ENCODE data around the gene GFRA4. TPM values are rescaled to one million over a fixed set of nuclear protein-coding genes. Genes with fewer than 3 reads are reported as not detected.

The GFRA4 gene
- total and polyA plus RNA-seq, 2 experiments from 2014 or later: not detected

- no peak for DNase-seq (ENCODE audit: low spot score)
- H2AFZ ChIP-seq: no peak overlapping the region
- no peaks in the 10 kb centered on the region for H3K9me2 ChIP-seq (replicated peaks; ENCODE audit: insufficient read depth)
- no peak overlapping the region for H3K4me2 ChIP-seq
- H3K4me1 ChIP-seq (ENCODE audit: insufficient read depth): peaks cover 6% of the 10 kb centered on the region
- H4K20me1 ChIP-seq (ENCODE audit: insufficient read depth, poor library complexity, severe bottlenecking): no peaks in the 10 kb centered on the region
- no peaks in the 10 kb centered on the region for H3K9me3 ChIP-seq (ENCODE audit: low read depth)
- peaks cover 2% of the 10 kb centered on the region for H3K36me3 ChIP-seq (replicated peaks; ENCODE audit: insufficient read depth, low read depth)
- no peak overlapping the region for H3K4me3 ChIP-seq
- H3K79me2 ChIP-seq: no peaks in the 10 kb centered on the region
- H3K27me3 ChIP-seq: no peaks in the 10 kb centered on the region
- peak overlapping the region; percentile 48 for H3K27ac ChIP-seq
- TF ChIP-seq EZH2phosphoT487 (IDR thresholded peaks at IDR 0.05; ENCODE audit: low read depth, severe bottlenecking, unreplicated experiment) (no peak), EZH2 (IDR thresholded peaks at IDR 0.05; ENCODE audit: borderline replicate concordance) (no peak)
- TF ChIP-seq, protein P1, sequence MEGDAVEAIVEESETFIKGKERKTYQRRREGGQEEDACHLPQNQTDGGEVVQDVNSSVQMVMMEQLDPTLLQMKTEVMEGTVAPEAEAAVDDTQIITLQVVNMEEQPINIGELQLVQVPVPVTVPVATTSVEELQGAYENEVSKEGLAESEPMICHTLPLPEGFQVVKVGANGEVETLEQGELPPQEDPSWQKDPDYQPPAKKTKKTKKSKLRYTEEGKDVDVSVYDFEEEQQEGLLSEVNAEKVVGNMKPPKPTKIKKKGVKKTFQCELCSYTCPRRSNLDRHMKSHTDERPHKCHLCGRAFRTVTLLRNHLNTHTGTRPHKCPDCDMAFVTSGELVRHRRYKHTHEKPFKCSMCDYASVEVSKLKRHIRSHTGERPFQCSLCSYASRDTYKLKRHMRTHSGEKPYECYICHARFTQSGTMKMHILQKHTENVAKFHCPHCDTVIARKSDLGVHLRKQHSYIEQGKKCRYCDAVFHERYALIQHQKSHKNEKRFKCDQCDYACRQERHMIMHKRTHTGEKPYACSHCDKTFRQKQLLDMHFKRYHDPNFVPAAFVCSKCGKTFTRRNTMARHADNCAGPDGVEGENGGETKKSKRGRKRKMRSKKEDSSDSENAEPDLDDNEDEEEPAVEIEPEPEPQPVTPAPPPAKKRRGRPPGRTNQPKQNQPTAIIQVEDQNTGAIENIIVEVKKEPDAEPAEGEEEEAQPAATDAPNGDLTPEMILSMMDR (IDR thresholded peaks at IDR 0.05; ENCODE audit: poor library complexity): no peak
- WGBS (ENCODE audit: low lambda C conversion rate, missing lambda C conversion rate): 76% methylated on average over 9 of the region's 9 CpGs
These were observed 11.8 kb downstream of the GFRA4 start for GRCh38 chr20:3651204-3651962.

GRCh38 chr20:3648951-3649350 is 14.2 kb downstream of the GFRA4 start:
- H3K36me3 ChIP-seq (replicated peaks; ENCODE audit: insufficient read depth, low read depth): peaks cover 2% of the 10 kb centered on the region
- H3K79me2 ChIP-seq: no peaks in the 10 kb centered on the region
- no peaks in the 10 kb centered on the region for H3K9me3 ChIP-seq (ENCODE audit: low read depth)
- no peak overlapping the region for H2AFZ ChIP-seq
- TF ChIP-seq EZH2phosphoT487 (IDR thresholded peaks at IDR 0.05; ENCODE audit: low read depth, severe bottlenecking, unreplicated experiment) (no peak), EZH2 (IDR thresholded peaks at IDR 0.05; ENCODE audit: borderline replicate concordance) (no peak)
- TF ChIP-seq, protein P1 (IDR thresholded peaks at IDR 0.05; ENCODE audit: poor library complexity): no peak
- H4K20me1 ChIP-seq (ENCODE audit: insufficient read depth, poor library complexity, severe bottlenecking): no peaks in the 10 kb centered on the region
- 74% methylated on average over 9 of the region's 9 CpGs for WGBS (ENCODE audit: low lambda C conversion rate, missing lambda C conversion rate)
- no peak overlapping the region for H3K4me3 ChIP-seq
- no peak overlapping the region for H3K4me2 ChIP-seq
- no peak overlapping the region for H3K27ac ChIP-seq
- no peak for DNase-seq (ENCODE audit: low spot score)
- no peaks in the 10 kb centered on the region for H3K27me3 ChIP-seq
- H3K9me2 ChIP-seq (replicated peaks; ENCODE audit: insufficient read depth): no peaks in the 10 kb centered on the region
- H3K4me1 ChIP-seq (ENCODE audit: insufficient read depth): peaks cover 6% of the 10 kb centered on the region

- no peak overlapping the region for H3K4me3 ChIP-seq
- H3K36me3 ChIP-seq (replicated peaks; ENCODE audit: insufficient read depth, low read depth): peaks cover 2% of the 10 kb centered on the region
These were observed 15.7 kb downstream of the GFRA4 start for GRCh38 chr20:3647473-3647872.

More at GRCh38 chr20:3647473-3647872, 15.7 kb downstream of the GFRA4 start:
- Histone ChIP-seq H3K9me3 (ENCODE audit: low read depth) (no peaks in the 10 kb centered on the region), H3K9me2 (replicated peaks; ENCODE audit: insufficient read depth) (no peaks in the 10 kb centered on the region), H3K27me3 (no peaks in the 10 kb centered on the region), H2AFZ (no peak overlapping the region), H3K4me1 (ENCODE audit: insufficient read depth) (peaks cover 6% of the 10 kb centered on the region), H3K4me2 (no peak overlapping the region), H4K20me1 (ENCODE audit: insufficient read depth, poor library complexity, severe bottlenecking) (no peaks in the 10 kb centered on the region), H3K27ac (no peak overlapping the region), H3K79me2 (no peaks in the 10 kb centered on the region)
- TF ChIP-seq EZH2phosphoT487 (IDR thresholded peaks at IDR 0.05; ENCODE audit: low read depth, severe bottlenecking, unreplicated experiment) (no peak), EZH2 (IDR thresholded peaks at IDR 0.05; ENCODE audit: borderline replicate concordance) (no peak)
- TF ChIP-seq, protein P1 (IDR thresholded peaks at IDR 0.05; ENCODE audit: poor library complexity): no peak
- DNase-seq (ENCODE audit: low spot score): no peak
